ENCODE data around the gene NOM1. TPM values are rescaled to one million over a fixed set of nuclear protein-coding genes. Genes with fewer than 3 reads are reported as not detected.

Gene NOM1
- polyA plus RNA-seq, 1 of the 3 experiments (the other 2 are of a cell fraction): 18.1 TPM

DNA sequence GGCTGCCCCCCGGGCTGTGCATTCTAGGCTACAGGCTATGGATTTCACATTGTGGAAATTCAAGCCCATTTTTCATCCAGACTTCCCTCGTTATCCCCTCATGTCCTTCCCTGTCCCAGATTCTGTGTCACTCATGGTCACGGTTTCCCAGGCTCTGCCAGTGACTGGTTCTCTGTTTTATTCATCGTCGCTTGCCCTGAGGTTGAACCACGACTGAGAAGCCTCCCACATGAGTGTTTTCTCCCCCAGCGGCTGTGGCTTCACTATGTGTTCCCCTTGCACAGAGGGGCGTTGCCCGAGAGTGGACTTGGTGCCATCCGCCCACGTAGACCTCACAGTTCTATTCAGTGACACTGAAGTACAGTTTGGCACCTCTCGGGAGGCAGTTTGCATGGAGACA is 14.0 kb downstream of the NOM1 start:
- DNase-seq: no peak
- Histone ChIP-seq H3F3A (replicated peaks; ENCODE audit: insufficient read depth) (no peaks in the 10 kb centered on the region), H3K79me2 (ENCODE audit: insufficient read depth) (peaks cover 22% of the 10 kb centered on the region), H3K9ac (no peak overlapping the region), H2AFZ (ENCODE audit: low read depth) (no peak overlapping the region), H3K4me3 (ENCODE audit: low read depth in 2 of 2, low read length in 1 of 2) (no peak overlapping the region), H3K4me2 (no peak overlapping the region), H3K27me3 (ENCODE audit: insufficient read depth) (no peaks in the 10 kb centered on the region), H3K36me3 (replicated peaks in 1 of 2; ENCODE audit: control insufficient read depth in 1 of 2, insufficient read depth in 2 of 2, low read length in 1 of 2) (peaks cover 72 to 84% of the 10 kb centered on the region in 2 experiments), H3K9me2 (no peaks in the 10 kb centered on the region), H3K9me3 (no peaks in the 10 kb centered on the region), H3K27ac (ENCODE audit: low read depth in 2 of 2, low read length in 1 of 2) (no peak overlapping the region), H3K4me1 (ENCODE audit: control insufficient read depth in 1 of 2, insufficient read depth in 2 of 2, low read depth in 1 of 2, low read length in 1 of 2) (no peaks in the 10 kb centered on the region), H4K20me1 (ENCODE audit: insufficient read depth) (peaks cover 26% of the 10 kb centered on the region)
- POLR2A ChIA-PET: no interaction called here
- TF ChIP-seq FOXJ3 (CRISPR knock-in tag; IDR thresholded peaks at IDR 0.05) (no peak), FOSL2 (IDR thresholded peaks at IDR 0.05; ENCODE audit: borderline replicate concordance, low read depth) (no peak), SIN3A (IDR thresholded peaks at IDR 0.05; ENCODE audit: borderline replicate concordance, low read depth, low read length) (no peak)
- WGBS (ENCODE audit: low lambda C conversion rate): 94% methylated on average over 12 of the region's 12 CpGs
- CTCF ChIA-PET: interaction anchor here (1.5 to 9.1 kb wide), 4 partner anchors 8 to 310 kb away, joined by 5 to 73 read pairs (median 8); partner anchors contain the start of gene NOM1

DNA sequence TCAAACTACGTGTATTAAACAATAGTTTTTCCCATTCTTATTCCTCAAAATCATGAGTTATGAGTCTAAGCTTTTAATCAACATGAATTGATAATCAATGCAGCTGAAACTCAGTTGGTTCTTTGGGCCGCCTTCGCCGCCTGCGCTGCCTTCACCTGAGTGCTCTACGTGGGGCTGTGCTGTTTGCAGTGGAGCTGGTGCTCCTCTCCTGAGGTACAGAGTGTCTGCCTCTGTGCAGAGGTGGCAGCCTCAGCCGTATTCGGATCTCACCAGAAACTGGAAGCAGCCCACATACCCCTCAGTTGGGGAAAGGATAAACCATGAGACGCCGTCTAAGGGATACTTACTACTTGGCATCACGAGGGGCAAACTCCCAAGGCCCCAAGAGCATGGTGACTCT is 15.5 kb downstream of the NOM1 start:
- 97% methylated on average over 11 of the region's 11 CpGs for WGBS (ENCODE audit: low lambda C conversion rate)
- Histone ChIP-seq H3K27me3 (ENCODE audit: insufficient read depth) (no peaks in the 10 kb centered on the region), H3K4me1 (ENCODE audit: control insufficient read depth in 1 of 2, insufficient read depth in 2 of 2, low read depth in 1 of 2, low read length in 1 of 2) (no peaks in the 10 kb centered on the region), H3K9ac (no peak overlapping the region), H3K9me3 (no peaks in the 10 kb centered on the region), H3K27ac (ENCODE audit: low read depth in 2 of 2, low read length in 1 of 2) (no peak overlapping the region), H3K4me3 (ENCODE audit: low read depth in 2 of 2, low read length in 1 of 2) (no peak overlapping the region), H3F3A (replicated peaks; ENCODE audit: insufficient read depth) (peaks cover 4% of the 10 kb centered on the region), H3K4me2 (no peak overlapping the region), H3K79me2 (ENCODE audit: insufficient read depth) (peaks cover 15% of the 10 kb centered on the region), H4K20me1 (ENCODE audit: insufficient read depth) (peaks cover 26% of the 10 kb centered on the region), H2AFZ (ENCODE audit: low read depth) (no peak overlapping the region), H3K36me3 (replicated peaks in 1 of 2; ENCODE audit: control insufficient read depth in 1 of 2, insufficient read depth in 2 of 2, low read length in 1 of 2) (peaks cover 63 to 84% of the 10 kb centered on the region in 2 experiments), H3K9me2 (no peaks in the 10 kb centered on the region)
- no peak for TF ChIP-seq JUND (IDR thresholded peaks at IDR 0.05)
- no peak for TF ChIP-seq NRF1 (IDR thresholded peaks at IDR 0.05; ENCODE audit: low read depth, low read length)
- TF ChIP-seq POLR2AphosphoS5 (IDR thresholded peaks at IDR 0.05; ENCODE audit: low read depth, low read length): no peak
- TF ChIP-seq TEAD4 (IDR thresholded peaks at IDR 0.05; ENCODE audit: borderline replicate concordance, insufficient read depth): no peak
- TF ChIP-seq EZH2phosphoT487 (IDR thresholded peaks at IDR 0.05; ENCODE audit: borderline replicate concordance, low read depth): no peak
- TF ChIP-seq CHD2 (IDR thresholded peaks at IDR 0.05; ENCODE audit: low read length, partially characterized antibody): no peak
- CTCF ChIA-PET: interaction anchor here (1.2 to 11.3 kb wide), 6 partner anchors 9 to 307 kb away, joined by 3 to 120 read pairs (median 12); partner anchors contain the start of gene NOM1
- POLR2A ChIA-PET: no interaction called here
- DNase-seq: no peak

DNA sequence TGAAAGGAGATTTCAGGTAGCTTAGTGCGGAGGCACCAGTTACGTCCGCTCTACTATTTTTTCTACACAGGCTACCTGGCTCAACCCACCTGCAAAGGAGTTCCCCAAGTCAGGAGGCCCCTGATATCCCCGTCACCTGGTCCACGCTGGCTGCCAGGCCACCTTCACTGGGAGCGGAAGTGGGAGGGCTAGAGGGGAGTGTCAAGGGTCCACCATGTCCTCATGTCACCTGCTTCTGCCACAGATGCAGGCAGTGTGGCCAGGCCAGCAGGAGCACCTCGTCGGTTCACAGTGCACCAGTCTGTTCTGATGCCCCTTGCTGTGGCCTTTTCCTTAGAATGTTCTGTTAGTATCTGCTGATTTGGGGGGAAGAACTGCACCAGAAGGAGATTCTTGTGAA is 16.9 kb downstream of the NOM1 start:
- no peak overlapping the region for H3K27ac ChIP-seq (ENCODE audit: low read depth in 2 of 2, low read length in 1 of 2)
- peaks cover 8% of the 10 kb centered on the region; the same call in 1 of the 2 replicates for H3K79me2 ChIP-seq (ENCODE audit: insufficient read depth)
- POLR2A ChIA-PET: no interaction called here
- DNase-seq: no peak
- no peak overlapping the region for H3K4me3 ChIP-seq (ENCODE audit: low read depth in 2 of 2, low read length in 1 of 2)
- H3K4me2 ChIP-seq: no peak overlapping the region
- no peaks in the 10 kb centered on the region for H3K4me1 ChIP-seq (ENCODE audit: control insufficient read depth in 1 of 2, insufficient read depth in 2 of 2, low read depth in 1 of 2, low read length in 1 of 2)
- no peak for TF ChIP-seq SMC3 (IDR thresholded peaks at IDR 0.05; ENCODE audit: low read depth, low read length)
- TF ChIP-seq, protein P1, sequence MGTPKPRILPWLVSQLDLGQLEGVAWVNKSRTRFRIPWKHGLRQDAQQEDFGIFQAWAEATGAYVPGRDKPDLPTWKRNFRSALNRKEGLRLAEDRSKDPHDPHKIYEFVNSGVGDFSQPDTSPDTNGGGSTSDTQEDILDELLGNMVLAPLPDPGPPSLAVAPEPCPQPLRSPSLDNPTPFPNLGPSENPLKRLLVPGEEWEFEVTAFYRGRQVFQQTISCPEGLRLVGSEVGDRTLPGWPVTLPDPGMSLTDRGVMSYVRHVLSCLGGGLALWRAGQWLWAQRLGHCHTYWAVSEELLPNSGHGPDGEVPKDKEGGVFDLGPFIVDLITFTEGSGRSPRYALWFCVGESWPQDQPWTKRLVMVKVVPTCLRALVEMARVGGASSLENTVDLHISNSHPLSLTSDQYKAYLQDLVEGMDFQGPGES (IDR thresholded peaks at IDR 0.05; ENCODE audit: low read depth, low read length): no peak
- TF ChIP-seq EP300 (IDR thresholded peaks at IDR 0.05; ENCODE audit: borderline replicate concordance in 1 of 2, low read depth in 1 of 2, low read length in 1 of 2): no peak
- TF ChIP-seq NFIC (IDR thresholded peaks at IDR 0.05; ENCODE audit: borderline replicate concordance): no peak
- TF ChIP-seq FOXM1 (IDR thresholded peaks at IDR 0.05; ENCODE audit: low read depth): no peak
- TF ChIP-seq, protein P2, sequence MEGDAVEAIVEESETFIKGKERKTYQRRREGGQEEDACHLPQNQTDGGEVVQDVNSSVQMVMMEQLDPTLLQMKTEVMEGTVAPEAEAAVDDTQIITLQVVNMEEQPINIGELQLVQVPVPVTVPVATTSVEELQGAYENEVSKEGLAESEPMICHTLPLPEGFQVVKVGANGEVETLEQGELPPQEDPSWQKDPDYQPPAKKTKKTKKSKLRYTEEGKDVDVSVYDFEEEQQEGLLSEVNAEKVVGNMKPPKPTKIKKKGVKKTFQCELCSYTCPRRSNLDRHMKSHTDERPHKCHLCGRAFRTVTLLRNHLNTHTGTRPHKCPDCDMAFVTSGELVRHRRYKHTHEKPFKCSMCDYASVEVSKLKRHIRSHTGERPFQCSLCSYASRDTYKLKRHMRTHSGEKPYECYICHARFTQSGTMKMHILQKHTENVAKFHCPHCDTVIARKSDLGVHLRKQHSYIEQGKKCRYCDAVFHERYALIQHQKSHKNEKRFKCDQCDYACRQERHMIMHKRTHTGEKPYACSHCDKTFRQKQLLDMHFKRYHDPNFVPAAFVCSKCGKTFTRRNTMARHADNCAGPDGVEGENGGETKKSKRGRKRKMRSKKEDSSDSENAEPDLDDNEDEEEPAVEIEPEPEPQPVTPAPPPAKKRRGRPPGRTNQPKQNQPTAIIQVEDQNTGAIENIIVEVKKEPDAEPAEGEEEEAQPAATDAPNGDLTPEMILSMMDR (IDR thresholded peaks at IDR 0.05): no peak
- peaks cover 6% of the 10 kb centered on the region for H3F3A ChIP-seq (replicated peaks; ENCODE audit: insufficient read depth)
- H3K27me3 ChIP-seq (ENCODE audit: insufficient read depth): no peaks in the 10 kb centered on the region
- no peaks in the 10 kb centered on the region for H3K9me3 ChIP-seq
- H4K20me1 ChIP-seq (ENCODE audit: insufficient read depth): peaks cover 20% of the 10 kb centered on the region; the same call in 1 of the 2 replicates
- CTCF ChIA-PET: interaction anchor here (0.6 to 11.3 kb wide), 5 partner anchors 16 to 372 kb away, joined by 3 to 120 read pairs (median 17); partner anchors contain the start of gene NOM1
- peaks cover 67 to 79% of the 10 kb centered on the region in 2 experiments for H3K36me3 ChIP-seq (replicated peaks in 1 of 2; ENCODE audit: control insufficient read depth in 1 of 2, insufficient read depth in 2 of 2, low read length in 1 of 2)
- H3K9ac ChIP-seq: no peak overlapping the region
- no peak overlapping the region for H2AFZ ChIP-seq (ENCODE audit: low read depth)
- no peaks in the 10 kb centered on the region for H3K9me2 ChIP-seq
- WGBS (ENCODE audit: low lambda C conversion rate): 95% methylated on average over 8 of the region's 8 CpGs
